Measurements from ENCODE around the gene ATP5F1E.

The ATP5F1E gene

DNA sequence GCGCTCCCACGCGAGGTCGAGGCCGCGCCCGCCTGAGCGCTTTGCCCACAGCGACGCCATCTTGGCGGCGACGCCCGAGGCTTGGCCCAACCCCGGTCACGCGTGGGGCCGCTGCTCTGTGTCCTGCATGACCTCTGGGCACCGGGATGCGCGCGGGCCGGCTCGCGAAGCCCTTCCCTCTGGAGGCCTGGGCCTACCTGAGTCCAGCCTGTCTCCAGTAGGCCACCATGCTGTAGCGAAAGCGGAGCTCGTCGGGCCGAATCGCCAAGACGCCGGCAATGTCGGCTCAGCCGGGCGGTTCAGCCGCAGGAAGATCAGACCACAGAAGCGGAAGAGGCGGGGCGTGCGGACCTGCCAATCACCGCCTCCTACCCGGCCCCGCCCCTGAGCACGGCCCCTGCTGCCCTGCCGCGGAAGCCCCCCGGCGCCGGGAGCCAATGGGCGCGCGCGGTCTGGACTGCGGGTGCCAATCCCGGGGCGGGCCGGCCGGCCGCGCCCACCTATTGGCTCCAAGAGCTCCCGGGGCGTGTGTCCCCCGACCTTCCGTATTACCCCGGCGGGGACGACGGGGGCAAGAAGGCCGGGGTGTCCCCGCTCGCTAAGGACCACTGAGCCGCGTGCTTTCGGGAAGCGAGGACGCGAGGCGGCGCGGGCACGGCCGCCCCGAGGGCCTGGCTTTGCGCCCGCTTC, at the start of gene ATP5F1E:
Gene ATP5F1E (minus strand): TSS at position 313 of the 690 bp plus-strand sequence. CDS start 84 bp downstream, at position 229.
- peak; percentile 91 to 93 for DNase-seq (ENCODE audit: low read depth in 2 of 2, low spot score in 1 of 2)

DNA sequence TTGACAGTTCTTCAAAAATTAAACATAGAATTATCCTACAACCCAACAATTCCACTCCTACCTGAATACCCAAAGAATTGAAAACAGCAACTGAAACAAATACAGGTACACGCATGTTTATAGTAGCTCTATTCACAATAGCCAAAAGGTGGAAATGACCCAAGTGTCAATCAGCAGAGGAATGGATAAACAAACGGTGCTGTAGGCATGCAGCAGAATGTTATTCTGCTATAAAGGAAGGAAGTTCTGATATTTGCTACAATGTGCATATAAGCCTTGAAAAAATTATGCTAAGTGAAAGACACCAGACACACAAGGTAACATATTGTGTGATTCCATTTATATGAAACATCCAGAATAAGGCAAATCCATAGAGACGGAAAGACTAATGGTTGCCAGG, 48.9 kb upstream of the ATP5F1E start:
- DNase-seq (ENCODE audit: low read depth in 2 of 2, low spot score in 1 of 2): no peak

DNA sequence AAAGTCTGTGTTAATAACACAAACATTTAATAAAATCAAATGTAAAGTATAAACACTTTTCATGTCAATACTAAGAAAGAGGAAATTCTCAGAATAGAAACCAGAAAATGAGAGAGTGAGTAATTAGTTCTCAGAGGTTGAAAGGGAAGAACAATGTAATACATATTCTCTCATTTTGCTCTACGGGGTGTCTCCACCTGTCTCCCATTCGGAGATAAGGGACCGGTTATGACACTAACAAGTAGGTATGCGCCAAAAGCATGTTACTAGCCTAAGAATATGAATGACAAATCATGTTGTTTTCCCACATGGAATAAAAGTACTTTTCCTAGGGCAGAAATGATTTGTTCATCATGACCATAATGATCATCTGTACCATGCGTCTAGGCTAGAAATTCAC, 46.1 kb upstream of the ATP5F1E start:
- DNase-seq (ENCODE audit: low read depth in 2 of 2, low spot score in 1 of 2): no peak

DNA sequence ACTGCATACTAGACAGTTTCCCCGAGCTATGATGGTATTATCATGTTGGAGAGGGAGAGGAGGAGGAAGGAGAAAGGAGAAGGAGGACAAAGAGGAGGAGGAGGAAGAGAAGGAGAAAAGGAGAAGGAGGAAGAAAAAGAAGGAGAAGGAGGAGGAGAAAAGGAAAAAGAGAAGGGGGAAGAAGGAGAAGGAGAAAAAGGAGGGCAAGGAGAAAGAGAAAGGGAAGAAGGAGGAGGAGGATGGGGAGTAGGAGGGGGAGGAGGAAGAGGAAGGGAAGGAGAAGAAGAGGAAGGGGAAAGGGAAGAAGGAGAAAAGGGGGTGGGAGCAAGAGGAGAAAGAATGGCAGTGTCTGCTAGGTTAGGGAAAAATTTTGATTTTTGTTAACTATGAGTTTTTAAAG, 45.6 kb upstream of the ATP5F1E start:
- no peak for DNase-seq (ENCODE audit: low read depth in 2 of 2, low spot score in 1 of 2)

DNA sequence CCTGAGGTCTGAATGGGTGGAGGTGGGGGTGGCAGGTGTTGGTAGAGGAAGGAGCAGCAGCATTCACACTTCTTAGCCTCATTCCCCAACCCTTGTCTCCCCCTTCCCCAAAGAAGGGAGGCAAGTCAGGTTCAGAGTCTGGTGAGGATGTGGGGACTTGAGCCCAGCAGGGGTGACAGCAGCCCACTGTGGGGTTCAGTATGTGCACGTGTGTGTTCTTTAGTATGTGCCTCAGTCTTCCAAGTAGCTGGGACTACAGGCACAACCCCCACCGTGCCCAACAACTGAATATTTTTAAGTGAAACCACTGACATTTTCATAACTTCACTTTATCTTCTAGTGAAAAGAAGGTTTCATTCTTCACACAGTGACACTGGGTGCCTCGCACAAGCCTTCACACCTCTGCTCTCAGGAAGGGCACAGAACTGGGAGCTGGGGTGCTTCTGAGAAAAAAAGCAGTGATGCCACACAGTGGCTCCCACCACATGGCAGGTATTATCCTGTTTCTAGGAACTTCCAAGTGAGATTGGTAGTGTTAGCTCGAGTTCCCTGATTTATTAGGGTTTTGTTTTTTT, 43.9 kb upstream of the ATP5F1E start:
- no peak for DNase-seq (ENCODE audit: low read depth in 2 of 2, low spot score in 1 of 2)

DNA sequence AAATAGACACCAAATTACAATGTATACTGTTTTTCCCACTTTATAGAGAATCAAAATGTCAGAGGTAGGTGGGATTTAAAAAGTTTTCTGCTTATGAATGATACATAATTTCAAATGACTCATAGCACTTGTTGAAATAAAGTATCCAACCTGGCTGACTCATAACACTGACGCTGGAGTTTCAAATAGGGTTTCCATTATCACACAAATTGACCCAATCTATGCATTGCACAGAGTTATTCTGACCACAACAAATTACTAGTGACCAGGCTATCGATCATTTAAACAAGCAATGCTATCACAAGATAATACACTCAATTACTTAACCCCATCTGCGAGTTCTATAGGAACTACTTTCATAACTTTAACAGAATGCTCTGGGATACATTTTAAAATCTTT, 42.3 kb upstream of the ATP5F1E start:
- no peak for DNase-seq (ENCODE audit: low read depth in 2 of 2, low spot score in 1 of 2)

DNA sequence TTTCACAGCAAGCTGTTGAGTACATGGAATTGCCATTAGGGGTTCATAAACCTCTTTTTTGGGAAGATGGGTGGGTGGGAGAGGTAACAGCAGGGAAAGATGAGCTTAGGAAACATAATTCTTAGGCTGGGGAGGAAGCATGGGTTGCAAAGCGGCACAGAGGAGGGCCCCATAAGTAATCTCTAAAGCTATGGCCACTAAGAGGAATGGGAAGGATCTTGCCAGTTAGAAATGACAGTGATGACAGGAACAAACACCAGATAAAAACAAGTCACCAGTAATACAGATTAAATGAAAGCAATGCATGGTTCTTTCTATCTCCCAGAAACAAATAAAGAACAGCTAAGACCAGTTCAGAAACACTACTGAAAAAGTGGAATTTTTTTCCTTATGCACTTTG, 41.4 kb upstream of the ATP5F1E start:
- DNase-seq (ENCODE audit: low read depth in 2 of 2, low spot score in 1 of 2): no peak

DNA sequence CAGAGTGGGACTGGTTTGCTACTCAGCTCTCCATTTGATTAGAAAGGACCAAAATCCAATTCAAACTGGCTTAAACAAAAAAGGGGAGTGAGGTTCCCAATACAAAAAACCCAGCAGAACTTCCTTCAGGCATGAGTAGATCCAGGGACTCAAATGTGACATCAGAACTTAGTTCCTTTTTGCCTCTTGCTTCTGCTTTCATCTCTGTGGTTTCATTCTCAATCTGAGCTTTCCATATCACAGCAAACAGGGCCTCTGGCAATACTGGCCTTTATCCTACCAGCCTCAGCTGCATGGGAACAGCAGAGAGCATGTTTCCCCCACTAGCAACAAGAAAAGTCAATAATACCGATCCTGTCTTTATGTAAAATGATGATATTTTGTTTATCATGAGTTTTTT, 39.1 kb upstream of the ATP5F1E start:
- DNase-seq (ENCODE audit: low read depth in 2 of 2, low spot score in 1 of 2): no peak

DNA sequence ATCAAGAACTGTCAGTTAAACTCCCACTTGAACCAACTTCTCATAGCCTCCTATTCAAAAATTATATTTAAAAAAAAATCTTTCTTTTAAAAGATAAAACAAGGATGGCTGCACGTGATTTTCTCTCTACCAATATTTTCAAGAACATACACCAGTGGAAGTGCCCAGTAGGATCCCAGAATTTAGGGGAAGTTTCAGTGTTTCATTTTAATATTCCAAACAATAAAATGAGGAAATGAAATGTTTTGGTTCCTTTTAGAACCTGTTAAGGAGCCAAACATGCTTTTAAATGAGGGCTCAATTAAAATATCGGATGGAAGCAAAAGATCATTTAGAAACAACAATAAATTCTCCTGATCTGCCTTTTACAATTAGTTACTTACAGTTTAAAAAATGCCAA, 36.9 kb upstream of the ATP5F1E start:
- no peak for DNase-seq (ENCODE audit: low read depth in 2 of 2, low spot score in 1 of 2)

DNA sequence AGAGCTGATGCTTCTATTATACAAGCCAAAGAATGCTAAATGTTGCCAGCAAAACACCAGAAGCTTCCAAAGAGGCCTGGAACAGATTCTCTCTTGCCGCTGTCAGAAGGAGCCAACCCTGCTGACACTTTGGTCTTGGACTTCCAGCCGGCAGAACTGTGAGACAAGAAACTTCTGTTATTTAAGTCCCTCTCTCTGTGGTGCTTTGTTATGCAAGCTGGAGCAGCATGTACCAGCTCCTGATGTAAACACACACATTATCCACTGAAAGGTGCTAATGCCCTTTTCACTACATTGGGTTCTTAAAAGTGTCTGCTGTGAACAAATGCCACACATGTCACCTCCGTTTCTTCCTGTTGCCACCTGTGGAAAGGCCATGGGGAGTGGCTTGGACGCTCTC, 36.4 kb upstream of the ATP5F1E start:
- DNase-seq (ENCODE audit: low read depth in 2 of 2, low spot score in 1 of 2): no peak

DNA sequence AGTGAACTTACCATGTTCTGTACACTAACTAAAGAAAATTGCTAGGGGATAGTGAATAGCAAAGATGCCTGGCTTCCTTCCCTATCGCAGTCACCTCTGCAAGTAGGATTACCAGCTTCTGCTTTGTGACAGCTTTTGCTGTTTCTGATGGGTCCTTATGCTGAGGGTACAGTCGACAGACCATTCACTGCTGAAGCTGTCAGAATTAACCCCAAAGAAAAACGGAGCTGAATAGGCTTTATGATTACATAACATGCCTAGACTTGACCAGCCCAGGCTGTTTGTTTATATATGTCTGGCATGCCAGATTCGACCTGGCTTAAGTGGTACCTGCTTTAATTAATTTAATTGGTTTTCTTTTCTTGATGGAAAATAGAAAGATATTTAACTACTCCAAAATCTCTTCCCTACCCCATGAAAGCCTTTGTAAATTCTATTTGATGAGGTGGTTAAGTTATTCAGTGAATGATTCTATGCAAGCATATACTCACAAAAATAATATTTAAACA, 32.1 kb upstream of the ATP5F1E start:
- DNase-seq (ENCODE audit: low read depth in 2 of 2, low spot score in 1 of 2): no peak

DNA sequence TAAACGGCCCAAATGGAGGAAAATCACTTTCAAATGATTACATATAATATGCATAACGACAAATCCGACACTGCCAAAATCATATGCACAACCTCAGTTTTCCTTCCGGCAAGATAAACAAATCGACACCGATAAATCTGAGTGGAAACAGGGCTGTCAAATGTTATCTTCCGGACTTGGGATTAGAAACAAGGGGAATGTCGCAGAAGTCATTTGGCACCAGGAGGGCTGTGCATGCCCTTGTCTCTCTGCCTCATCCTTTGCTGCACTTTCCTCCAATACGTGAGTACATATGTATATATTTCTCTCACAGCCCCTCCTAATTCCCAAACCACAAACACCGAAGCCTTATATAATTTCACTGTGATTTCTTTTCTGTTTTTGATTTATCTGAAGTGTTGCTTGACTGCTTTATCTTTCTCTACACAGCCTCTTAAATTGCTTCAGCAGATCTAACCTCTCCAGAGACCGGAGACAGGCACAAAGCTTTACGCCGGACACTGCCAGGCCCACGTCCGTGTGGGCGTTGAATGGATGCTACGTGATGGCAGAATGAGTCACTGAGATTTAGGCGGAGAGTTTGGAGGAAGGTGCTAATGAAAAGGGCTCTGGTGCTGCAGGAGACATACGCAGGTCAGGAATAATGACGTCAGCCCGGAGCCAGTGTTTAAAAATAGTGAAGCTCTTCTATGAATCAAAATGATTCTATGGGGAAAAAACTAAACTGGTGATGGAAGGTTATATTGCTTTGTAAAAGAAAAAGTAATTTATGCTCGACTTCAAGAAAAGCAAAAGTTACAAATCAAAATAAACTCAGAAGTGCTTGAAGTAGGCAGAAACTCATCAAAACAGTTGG, 31.5 kb upstream of the ATP5F1E start:
- DNase-seq (ENCODE audit: low read depth in 2 of 2, low spot score in 1 of 2): no peak

DNA sequence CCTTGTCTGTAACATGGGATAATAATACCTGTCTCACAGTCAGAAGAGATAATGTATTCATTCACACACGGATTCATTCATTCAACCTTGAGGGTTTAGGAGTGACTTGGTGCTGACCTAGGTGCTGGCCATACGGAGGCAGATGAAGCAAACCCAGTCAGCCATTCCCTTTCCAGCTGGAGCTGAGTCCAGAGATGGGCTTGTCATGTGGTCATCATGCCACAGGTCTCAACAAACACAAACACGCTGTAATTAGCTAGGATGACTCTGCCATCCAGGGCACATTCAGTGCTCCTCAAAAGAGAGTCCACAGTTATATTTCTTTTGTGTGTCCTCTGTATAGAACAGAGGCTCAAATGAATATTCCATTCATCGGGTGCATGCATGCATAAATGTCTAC, 29.9 kb upstream of the ATP5F1E start:
- no peak for DNase-seq (ENCODE audit: low read depth in 2 of 2, low spot score in 1 of 2)

DNA sequence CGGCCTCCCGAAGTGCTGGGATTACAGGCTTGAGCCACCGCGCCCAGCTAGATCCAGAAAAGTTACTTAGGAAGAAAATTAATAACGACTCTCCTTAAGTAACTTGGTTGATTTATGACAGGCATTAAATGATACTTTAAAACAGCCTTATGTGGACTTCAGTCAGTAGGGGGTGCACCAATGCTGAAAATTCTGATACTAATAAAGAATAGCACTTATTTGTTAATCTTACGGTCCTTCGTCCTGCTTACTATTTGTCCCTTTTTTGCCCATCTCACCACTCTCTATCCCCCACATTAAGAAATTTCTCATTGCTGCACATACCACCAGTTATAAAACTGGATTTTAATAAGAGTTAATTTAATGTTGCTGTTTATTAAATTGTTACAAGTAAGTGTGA, 23.2 kb upstream of the ATP5F1E start:
- DNase-seq (ENCODE audit: low read depth in 2 of 2, low spot score in 1 of 2): no peak

DNA sequence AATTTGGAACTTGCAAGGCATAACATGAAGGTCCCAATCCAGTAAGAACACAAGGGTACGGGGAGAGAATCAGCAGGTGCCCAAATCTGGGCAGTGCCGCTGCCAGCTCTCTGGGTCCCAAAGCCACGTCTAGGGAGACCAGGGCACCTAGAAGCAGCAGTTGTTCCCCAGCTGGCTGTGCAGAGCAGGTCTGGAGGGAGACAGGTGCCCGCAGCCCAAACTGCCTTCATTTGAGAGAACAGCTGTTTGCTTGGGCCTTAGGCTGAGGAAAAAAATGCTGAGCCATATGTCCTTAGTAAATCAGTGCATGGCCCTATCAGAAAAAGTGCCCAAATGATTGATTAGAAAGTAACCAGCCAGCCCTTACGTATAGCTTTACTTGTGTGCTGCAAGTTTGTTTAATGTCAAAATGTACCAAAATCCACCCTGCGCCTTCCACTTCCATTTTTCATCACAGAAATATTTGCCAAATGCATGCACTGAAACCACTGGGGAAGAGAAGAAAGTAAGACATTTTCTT, 19.6 kb upstream of the ATP5F1E start:
- no peak for DNase-seq (ENCODE audit: low read depth in 2 of 2, low spot score in 1 of 2)

DNA sequence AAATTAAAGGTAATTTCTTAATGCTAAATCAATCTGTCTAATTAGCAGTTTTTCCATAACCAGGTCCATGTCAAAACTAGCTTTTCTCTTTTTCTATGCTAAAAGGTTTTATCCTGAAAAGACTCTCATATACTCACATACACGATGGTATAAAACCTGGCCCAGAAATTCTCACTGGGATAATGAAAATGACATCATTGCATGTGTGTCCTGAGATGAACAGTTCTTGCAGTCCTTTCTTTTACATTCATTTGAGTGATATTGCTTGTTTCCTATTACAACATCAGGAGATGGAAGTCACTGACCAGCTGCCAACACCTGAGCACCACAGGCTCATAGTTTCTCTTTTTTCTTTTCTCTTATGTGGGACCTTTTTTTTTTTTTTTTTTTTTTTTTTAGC, 18.3 kb upstream of the ATP5F1E start:
- DNase-seq (ENCODE audit: low read depth in 2 of 2, low spot score in 1 of 2): no peak

DNA sequence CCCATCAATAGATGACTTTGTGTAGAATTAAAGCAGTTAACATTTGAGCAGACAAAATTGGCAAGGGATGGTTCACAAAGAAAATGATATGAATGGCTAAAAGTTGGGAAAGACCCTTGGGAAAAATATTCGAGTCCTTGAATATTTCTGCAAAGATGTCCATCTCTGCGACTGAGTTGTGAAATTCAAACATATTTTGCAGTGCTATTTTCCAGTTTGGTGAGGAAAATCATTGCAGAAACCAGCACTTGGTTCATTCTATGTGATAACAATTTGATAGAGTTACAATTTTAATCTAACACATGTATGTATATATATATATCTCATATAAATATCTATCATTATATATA, 16.5 kb upstream of the ATP5F1E start:
- DNase-seq (ENCODE audit: low read depth in 2 of 2, low spot score in 1 of 2): no peak

DNA sequence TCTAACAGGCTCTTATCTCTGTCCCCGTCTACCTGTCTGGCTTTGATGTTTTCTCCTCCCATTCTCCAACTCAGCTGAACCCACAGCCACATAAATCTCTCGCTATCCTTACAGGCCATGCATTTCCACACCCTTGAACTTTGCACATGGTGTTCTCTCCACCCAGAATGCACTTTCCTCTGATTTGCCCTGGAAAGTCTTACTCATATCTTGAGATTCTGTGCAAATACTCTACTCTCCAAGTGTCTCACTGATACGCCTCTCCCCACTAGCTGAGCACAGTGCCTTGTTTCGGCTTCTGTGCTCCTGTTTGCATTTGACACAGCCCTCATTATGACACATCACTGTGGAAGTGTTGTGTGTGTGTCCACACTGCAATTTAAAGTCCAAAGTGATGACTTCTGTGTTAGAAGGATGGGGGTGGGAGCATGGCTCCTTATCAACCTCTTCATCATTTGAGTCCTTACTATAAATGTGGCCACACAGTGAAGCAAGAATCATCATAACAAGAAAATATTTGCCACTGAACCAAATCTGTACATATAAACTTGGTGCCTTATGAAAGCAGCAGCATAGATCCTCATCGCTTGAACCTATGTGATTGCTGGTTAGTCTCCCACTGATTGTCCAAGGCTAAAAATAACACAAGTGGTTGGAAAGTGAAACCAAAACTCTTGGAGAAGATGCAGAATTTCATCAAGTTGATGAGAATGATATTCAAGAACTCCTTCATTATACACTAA, 16.0 kb upstream of the ATP5F1E start:
- no peak for DNase-seq (ENCODE audit: low read depth in 2 of 2, low spot score in 1 of 2)

DNA sequence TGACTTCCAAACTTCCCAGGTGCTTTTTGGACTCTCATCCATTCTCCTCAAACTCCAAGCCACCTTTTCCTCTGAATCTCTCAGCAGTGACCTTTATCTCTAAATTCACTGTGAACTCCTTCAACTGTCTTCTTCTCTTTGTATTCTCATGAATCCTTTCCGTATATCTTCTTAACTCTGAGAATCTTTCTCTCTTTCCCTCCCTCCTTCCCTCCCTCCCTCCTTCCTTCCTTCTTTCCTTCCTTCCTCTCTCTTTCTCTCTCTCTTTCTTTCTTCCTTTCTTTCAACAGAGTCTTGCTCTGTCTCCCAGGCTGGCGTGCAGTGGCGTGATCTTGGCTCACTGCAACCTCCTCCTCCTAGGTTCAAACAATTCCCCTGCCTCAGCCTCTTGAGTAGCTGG, 14.7 kb upstream of the ATP5F1E start:
- DNase-seq (ENCODE audit: low read depth in 2 of 2, low spot score in 1 of 2): no peak

DNA sequence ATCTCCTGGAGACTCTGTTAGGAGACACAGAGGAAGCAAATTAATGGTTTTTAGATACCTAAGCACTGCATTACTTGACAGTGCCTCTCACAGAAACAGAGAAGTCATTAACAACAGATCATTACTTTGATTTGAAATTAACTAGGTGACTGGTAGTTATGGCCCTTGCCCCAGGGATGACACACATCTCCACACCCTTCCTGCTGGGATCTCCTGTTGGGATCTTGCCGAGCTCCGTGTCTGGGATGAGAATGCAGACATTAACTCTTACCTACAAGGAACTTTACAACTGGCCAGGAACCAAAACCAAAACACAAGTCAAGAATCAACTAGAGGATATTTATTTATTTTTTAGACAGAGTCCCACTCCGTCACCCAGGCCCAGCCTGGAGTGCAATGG, 12.7 kb upstream of the ATP5F1E start:
- no peak for DNase-seq (ENCODE audit: low read depth in 2 of 2, low spot score in 1 of 2)

DNA sequence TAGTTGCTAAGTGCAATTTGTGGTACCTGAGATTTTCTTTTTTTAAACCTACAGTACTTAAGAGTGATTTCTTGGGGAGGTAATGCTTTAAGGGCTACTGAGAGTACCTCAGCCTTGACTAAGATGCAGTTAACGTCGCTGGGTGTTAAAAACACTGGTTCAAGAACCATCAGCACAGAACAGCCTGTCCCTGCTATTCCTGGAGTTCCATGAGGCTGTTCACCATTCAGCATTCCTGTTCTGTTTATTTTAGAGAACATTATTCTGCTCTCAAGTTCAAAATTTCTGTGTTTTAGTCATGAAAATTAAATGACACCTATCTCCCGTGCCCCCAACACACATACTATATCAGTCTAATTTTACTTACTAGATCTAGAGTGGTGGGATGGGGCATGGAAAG, 12.2 kb upstream of the ATP5F1E start:
- DNase-seq (ENCODE audit: low read depth in 2 of 2, low spot score in 1 of 2): no peak
